Measurements from ENCODE around the gene EXOC5.

GRCh38 chr14:57287745-57288144 is 19.0 kb upstream of the EXOC5 start:
- no peak for TF ChIP-seq POLR2A (IDR thresholded peaks at IDR 0.05)
- no peak for TF ChIP-seq CTCF (IDR thresholded peaks at IDR 0.05)
- no peak for TF ChIP-seq POLR2AphosphoS5 (IDR thresholded peaks at IDR 0.05)
- TF ChIP-seq EP300 (IDR thresholded peaks at IDR 0.05): no peak

All from suprapubic skin (tissue), 4 donors.